ENCODE results near the gene DBT. TPM values are rescaled to one million over a fixed set of nuclear protein-coding genes. Genes with fewer than 3 reads are reported as not detected.

DBT gene
- 13.7 and 18.2 TPM in 2 replicates for total RNA-seq (2013; cell fraction: nucleolus; rRNA removed)
- total RNA-seq (2014; rRNA removed) = 3.8 and 4.2 TPM in 2 replicates
- total RNA-seq (2014; rRNA removed; fragmentation: Illumina TruSeq; extraction: Trizol) = 7.5 and 8.7 TPM in 2 replicates
- total RNA-seq (2021) = 7.6 and 7.7 TPM in 2 replicates
- polyA plus RNA-seq (2011; ENCODE audit: low read depth) = 2.9 TPM
- polyA plus RNA-seq (2011; rRNA removed) = 15.9 and 29.6 TPM in 2 replicates
- 3.0 and 3.3 TPM in 2 replicates for polyA plus RNA-seq (2011; cell fraction: cytosol; rRNA removed)
- polyA plus RNA-seq (2011; cell fraction: nucleus; rRNA removed) = 2.6 and 2.9 TPM in 2 replicates
- polyA plus RNA-seq (2012) = 5.4 and 6.4 TPM in 2 replicates
- 8.8 and 9.8 TPM in 2 replicates for polyA plus RNA-seq (2014; fragmentation: Illumina TruSeq; extraction: Trizol)
- polyA plus RNA-seq (2014; fragmentation: Nextera tagmentation; extraction: Ambion mirVana) = 1 to 10 TPM; 2.1 to 3.0 TPM
- 3.2 and 4.3 TPM in 2 replicates for polyA plus RNA-seq (2014; rRNA removed)
- 1 to 10 TPM; 6.7 to 7.1 TPM for polyA plus RNA-seq (2016; fragmentation: Nextera tagmentation; extraction: Ambion mirVana)
- 4.8 and 10.1 TPM in 2 replicates for polyA minus RNA-seq (2011; rRNA and poly(A)+ RNA removed)
- 1.9 and 4.3 TPM in 2 replicates for polyA minus RNA-seq (2011; cell fraction: cytosol; rRNA and poly(A)+ RNA removed)
- polyA minus RNA-seq (2011; cell fraction: nucleus; rRNA and poly(A)+ RNA removed) = 4.5 and 7.7 TPM in 2 replicates
- Bru-seq, nascent RNA = percentile 73 among the genes with signal in this experiment
- BruChase-seq, experiment 1, labeled RNA remaining after a 6-hour chase = percentile 69 among the genes with signal in this experiment
- BruChase-seq, experiment 2, labeled RNA remaining after a 2-hour chase = percentile 69 among the genes with signal in this experiment
- long read RNA-seq, experiment 1, full-length matches to known transcripts = 4 of 4 reads
- long read RNA-seq, experiment 1, partial matches to known transcripts = 0 of 4 reads
- long read RNA-seq, experiment 1, other reads (novel, unspliced or antisense) = 0 of 4 reads
- long read RNA-seq, experiment 2, full-length matches to known transcripts = 20 of 26 reads
- long read RNA-seq, experiment 2, partial matches to known transcripts = 1 of 26 reads
- long read RNA-seq, experiment 2, other reads (novel, unspliced or antisense) = 5 of 26 reads

GRCh38 chr1:100249537-100250257 is at the start of gene DBT:
Gene DBT (minus strand): TSS chr1:100249834. CDS start chr1:100249820, 14 bp downstream.
- CTCF ChIA-PET = interaction anchor here (0.9 to 2.5 kb wide), 5 partner anchors 16 to 210 kb away, joined by 3 to 14 read pairs (median 4); partner anchors contain the start of gene RTCA
- POLR2A ChIA-PET = interaction anchor here (0.5 to 3.5 kb wide), 6 partner anchors 10 to 280 kb away, joined by 3 to 24 read pairs (median 4); partner anchors contain the start of genes RTCA and SLC35A3
- intact Hi-C loops (cut with micrococcal nuclease; ENCODE audit: unreplicated experiment) = loop anchor here (5.0 kb wide), 1 partner anchor 212 kb away; a partner anchor contains a TSS
- no TSS peak for BruUV-seq (replicated peaks)
- 1% methylated on average over 31 of the region's 31 CpGs for WGBS (ENCODE audit: insufficient coverage, insufficient replicate concordance, low lambda C conversion rate, missing lambda C conversion rate)
- ATAC-seq = peak; percentile 100
- H3K4me2 ChIP-seq (ENCODE audit: control insufficient read depth, insufficient read depth) = peak within 1 kb of the TSS; percentile 90
- FAIRE-seq = peak; percentile 97
- in situ Hi-C loops (cut with MboI) = no loop called here
- H3K79me2 ChIP-seq (ENCODE audit: control insufficient read depth, insufficient read depth, low read length) = peaks cover 19% of the 10 kb centered on the region
- H3K36me3 ChIP-seq (ENCODE audit: control insufficient read depth in 2 of 2, insufficient read depth in 2 of 2, low read length in 1 of 2) = no peaks in the 10 kb centered on the region
- peak within 1 kb of the TSS; percentile 79 for H3K27ac ChIP-seq (ENCODE audit: control insufficient read depth, insufficient read depth)
- peak within 1 kb of the TSS; percentile 92 for H3K9ac ChIP-seq (ENCODE audit: control insufficient read depth, insufficient read depth, low read length)
- H3K4me1 ChIP-seq (ENCODE audit: control insufficient read depth, insufficient read depth, low read length) = peaks cover 3% of the 10 kb centered on the region; the same call in 1 of the 2 replicates
- no peaks in the 10 kb centered on the region for H3K27me3 ChIP-seq (replicated peaks in 1 of 2; ENCODE audit: control insufficient read depth in 2 of 2, insufficient read depth in 2 of 2, low read length in 1 of 2)
- SMC1A ChIA-PET (ENCODE audit: uncharacterized antibody, unreplicated experiment) = interaction anchor here (0.6 to 4.3 kb wide), 8 partner anchors 14 to 210 kb away, joined by 3 to 32 read pairs (median 3); partner anchors contain the start of genes RTCA, SASS6 and TRMT13
- no peaks in the 10 kb centered on the region for H4K20me1 ChIP-seq (ENCODE audit: control insufficient read depth, insufficient read depth)
- peak within 1 kb of the TSS; percentile 94 for H3K4me3 ChIP-seq
- peak within 1 kb of the TSS; percentile 99 for H2AFZ ChIP-seq (ENCODE audit: control insufficient read depth, low read depth, low read length)
- no peaks in the 10 kb centered on the region for H3K9me3 ChIP-seq (replicated peaks; ENCODE audit: control insufficient read depth, insufficient read depth, low read length)
- DNase-seq (ENCODE audit: low read depth, low spot score) = peak; percentile 84
- RAD21 ChIA-PET (ENCODE audit: unreplicated experiment) = interaction anchor here (0.6 to 1.7 kb wide), 7 partner anchors 9 to 399 kb away, joined by 3 to 14 read pairs (median 3); partner anchors contain the start of gene RTCA
- no peak for TF ChIP-seq BCL3 (IDR thresholded peaks at IDR 0.05; ENCODE audit: borderline replicate concordance, insufficient read depth, low read depth, low read length, poor library complexity, severe bottlenecking)
- TF ChIP-seq RFX5 (IDR thresholded peaks at IDR 0.05; ENCODE audit: low read depth, low read length) = peak; percentile 83; the same call in 1 of the 2 replicates
- TF ChIP-seq ESRRA (IDR thresholded peaks at IDR 0.05; ENCODE audit: low read length) = no peak
- TF ChIP-seq IRF3 (IDR thresholded peaks at IDR 0.05) = no peak
- peak; percentile 78 for TF ChIP-seq SMAD1 (IDR thresholded peaks at IDR 0.05; ENCODE audit: low read depth, partially characterized antibody)
- no peak for TF ChIP-seq SIX5 (IDR thresholded peaks at IDR 0.05; ENCODE audit: low read depth, low read length, severe bottlenecking)
- TF ChIP-seq CREB1 (IDR thresholded peaks at IDR 0.05; ENCODE audit: low read depth) = peak; percentile 89
- TF ChIP-seq CEBPZ (IDR thresholded peaks at IDR 0.05; ENCODE audit: low read depth, low read length) = no peak
- TF ChIP-seq SIN3A (IDR thresholded peaks at IDR 0.05; ENCODE audit: low read depth, low read length) = peak; percentile 74
- no peak for TF ChIP-seq EP300 (IDR thresholded peaks at IDR 0.05; ENCODE audit: borderline replicate concordance in 1 of 2, control insufficient read depth in 1 of 2, low read depth in 2 of 2, low read length in 2 of 2)
- TF ChIP-seq CBX3 (IDR thresholded peaks at IDR 0.05; ENCODE audit: borderline replicate concordance, low read depth) = no peak
